HL-60 (cell line): Measurements from ENCODE around the gene STOX2.

Experiments used
- GABPA ChIP-seq: IDR thresholded peaks from 2 replicates; pipeline ENCODE4 v1.6.1; 2012; ENCODE audit warnings: low read depth
- POLR2AphosphoS5 ChIP-seq: IDR thresholded peaks from 2 replicates; pipeline ENCODE4 v1.6.1; 2012; ENCODE audit warnings: low read depth
- TF ChIP-seq, protein P1 (sequence below): IDR thresholded peaks from one replicate; pipeline ENCODE4 v1.5.1; 2011; ENCODE audit warnings: low read length, control low read depth, inconsistent platforms; ENCODE audit not compliant: insufficient read depth
- TF ChIP-seq, protein P2 (sequence below): IDR thresholded peaks from 2 replicates; pipeline ENCODE4 v1.6.1; 2012; ENCODE audit warnings: low read depth; ENCODE audit not compliant: insufficient replicate concordance

DNA sequence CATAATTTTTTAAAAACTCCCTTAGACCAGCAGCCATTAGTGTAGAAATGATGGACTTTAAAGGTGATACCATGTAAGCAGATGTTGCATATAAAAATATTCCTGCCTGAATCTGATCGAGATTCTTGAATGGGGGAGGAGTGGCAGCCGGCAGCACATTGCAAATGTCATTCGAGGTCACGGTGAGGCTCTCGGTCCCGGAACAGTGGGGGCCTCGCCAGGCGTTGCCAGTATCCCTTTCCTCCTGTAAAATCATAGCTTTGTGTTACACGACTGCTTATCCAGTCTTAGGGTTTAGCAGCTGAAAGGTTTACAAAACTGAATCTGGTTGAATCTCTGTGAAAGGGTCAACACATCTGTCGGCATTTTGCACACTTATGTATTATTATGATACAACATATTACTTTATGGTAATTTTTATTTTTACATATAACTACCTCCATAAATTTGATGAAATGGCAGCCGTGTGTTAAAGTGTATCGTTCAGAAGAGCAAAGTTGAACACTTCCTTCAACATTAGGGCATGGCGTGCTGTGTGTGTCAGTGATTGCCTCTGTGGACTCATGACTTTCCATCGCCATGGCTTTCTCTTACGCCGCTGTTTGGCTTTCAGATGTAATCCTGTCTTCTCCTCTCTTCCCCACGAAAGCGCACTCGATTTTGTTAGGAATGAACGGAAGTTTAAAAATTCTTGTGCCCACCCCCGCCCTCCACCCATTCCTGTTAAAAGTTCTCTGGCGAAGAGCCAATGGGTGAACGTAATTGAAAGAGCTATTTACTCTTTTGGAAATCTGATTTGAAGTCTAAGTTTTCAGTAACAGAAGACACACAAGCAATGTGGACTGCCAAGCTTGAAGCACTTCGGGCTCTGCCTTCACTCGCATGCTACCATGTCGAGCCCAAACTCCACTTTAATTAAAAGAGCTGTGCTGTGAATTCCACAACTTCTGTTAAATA, 114.8 kb downstream of the STOX2 start:
- TF ChIP-seq, protein P1, sequence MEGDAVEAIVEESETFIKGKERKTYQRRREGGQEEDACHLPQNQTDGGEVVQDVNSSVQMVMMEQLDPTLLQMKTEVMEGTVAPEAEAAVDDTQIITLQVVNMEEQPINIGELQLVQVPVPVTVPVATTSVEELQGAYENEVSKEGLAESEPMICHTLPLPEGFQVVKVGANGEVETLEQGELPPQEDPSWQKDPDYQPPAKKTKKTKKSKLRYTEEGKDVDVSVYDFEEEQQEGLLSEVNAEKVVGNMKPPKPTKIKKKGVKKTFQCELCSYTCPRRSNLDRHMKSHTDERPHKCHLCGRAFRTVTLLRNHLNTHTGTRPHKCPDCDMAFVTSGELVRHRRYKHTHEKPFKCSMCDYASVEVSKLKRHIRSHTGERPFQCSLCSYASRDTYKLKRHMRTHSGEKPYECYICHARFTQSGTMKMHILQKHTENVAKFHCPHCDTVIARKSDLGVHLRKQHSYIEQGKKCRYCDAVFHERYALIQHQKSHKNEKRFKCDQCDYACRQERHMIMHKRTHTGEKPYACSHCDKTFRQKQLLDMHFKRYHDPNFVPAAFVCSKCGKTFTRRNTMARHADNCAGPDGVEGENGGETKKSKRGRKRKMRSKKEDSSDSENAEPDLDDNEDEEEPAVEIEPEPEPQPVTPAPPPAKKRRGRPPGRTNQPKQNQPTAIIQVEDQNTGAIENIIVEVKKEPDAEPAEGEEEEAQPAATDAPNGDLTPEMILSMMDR = no peak
- TF ChIP-seq POLR2AphosphoS5 = no peak
- TF ChIP-seq, protein P2, sequence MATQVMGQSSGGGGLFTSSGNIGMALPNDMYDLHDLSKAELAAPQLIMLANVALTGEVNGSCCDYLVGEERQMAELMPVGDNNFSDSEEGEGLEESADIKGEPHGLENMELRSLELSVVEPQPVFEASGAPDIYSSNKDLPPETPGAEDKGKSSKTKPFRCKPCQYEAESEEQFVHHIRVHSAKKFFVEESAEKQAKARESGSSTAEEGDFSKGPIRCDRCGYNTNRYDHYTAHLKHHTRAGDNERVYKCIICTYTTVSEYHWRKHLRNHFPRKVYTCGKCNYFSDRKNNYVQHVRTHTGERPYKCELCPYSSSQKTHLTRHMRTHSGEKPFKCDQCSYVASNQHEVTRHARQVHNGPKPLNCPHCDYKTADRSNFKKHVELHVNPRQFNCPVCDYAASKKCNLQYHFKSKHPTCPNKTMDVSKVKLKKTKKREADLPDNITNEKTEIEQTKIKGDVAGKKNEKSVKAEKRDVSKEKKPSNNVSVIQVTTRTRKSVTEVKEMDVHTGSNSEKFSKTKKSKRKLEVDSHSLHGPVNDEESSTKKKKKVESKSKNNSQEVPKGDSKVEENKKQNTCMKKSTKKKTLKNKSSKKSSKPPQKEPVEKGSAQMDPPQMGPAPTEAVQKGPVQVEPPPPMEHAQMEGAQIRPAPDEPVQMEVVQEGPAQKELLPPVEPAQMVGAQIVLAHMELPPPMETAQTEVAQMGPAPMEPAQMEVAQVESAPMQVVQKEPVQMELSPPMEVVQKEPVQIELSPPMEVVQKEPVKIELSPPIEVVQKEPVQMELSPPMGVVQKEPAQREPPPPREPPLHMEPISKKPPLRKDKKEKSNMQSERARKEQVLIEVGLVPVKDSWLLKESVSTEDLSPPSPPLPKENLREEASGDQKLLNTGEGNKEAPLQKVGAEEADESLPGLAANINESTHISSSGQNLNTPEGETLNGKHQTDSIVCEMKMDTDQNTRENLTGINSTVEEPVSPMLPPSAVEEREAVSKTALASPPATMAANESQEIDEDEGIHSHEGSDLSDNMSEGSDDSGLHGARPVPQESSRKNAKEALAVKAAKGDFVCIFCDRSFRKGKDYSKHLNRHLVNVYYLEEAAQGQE = no peak
- no peak for TF ChIP-seq GABPA
